Breast epithelium (tissue), 4 donors: ENCODE results near the gene SPEN. TPM values are rescaled to one million over a fixed set of nuclear protein-coding genes. Genes with fewer than 3 reads are reported as not detected.

Experiments used
- DNase-seq, 2 donors: peaks; one replicate each; pipeline ENCODE4 v3.0.0-alpha.2; 2019; ENCODE audit warnings: low spot score in 2 of 2
- H3K27ac ChIP-seq, 2 donors: fragments of 200-600 bp; sonication (generic) in 1 of 2; one replicate each; pipeline ENCODE4 v1.5.1; 2016 to 2019; ENCODE audit warnings: mild to moderate bottlenecking in 1 of 2
- H3K27me3 ChIP-seq, 2 donors: fragments of 200-600 bp; sonication (generic) in 1 of 2; one replicate each; pipeline versions ENCODE4 v1.5.1 to v1.6.0; 2017 to 2019; ENCODE audit warnings: control low read depth in 1 of 2, mild to moderate bottlenecking in 1 of 2
- H3K36me3 ChIP-seq: fragments of 200-600 bp; one replicate; pipeline ENCODE4 v1.5.1; 2019
- H3K4me1 ChIP-seq, 2 donors: fragments of 200-600 bp; sonication (generic); one replicate each; pipeline ENCODE4 v1.5.1; 2016 to 2019; ENCODE audit warnings: control low read depth in 1 of 2
- H3K4me3 ChIP-seq, 3 donors: fragments of 200-600 bp; sonication (generic); 1 replicate in 2 of 3; 2 replicates in 1 of 3; pipeline ENCODE4 v1.5.1; 2016 to 2019; ENCODE audit warnings: mild to moderate bottlenecking in 3 of 3, moderate library complexity in 2 of 3
- H3K9me3 ChIP-seq, 2 donors: fragments of 200-600 bp; sonication (generic) in 1 of 2; one replicate each; pipeline ENCODE4 v1.5.1; 2016 to 2019; ENCODE audit warnings: control low read depth in 1 of 2
- POLR2A ChIP-seq: fragments of 450-650 bp; IDR thresholded peaks from one replicate; pipeline ENCODE4 v1.6.1; 2016; ENCODE audit warnings: antibody characterized with exemption, mild to moderate bottlenecking, moderate library complexity
- POLR2AphosphoS5 ChIP-seq, 3 donors: sonication (generic); formaldehyde crosslinking; IDR thresholded peaks; one replicate each; pipeline ENCODE4 v1.6.1; 2017; ENCODE audit warnings: antibody characterized with exemption in 3 of 3
- intact Hi-C: fragments of 100-400 bp; cut with DNase I; formaldehyde crosslinking; loops from one replicate; pipeline ENCODE4 v1.15.1; 2023; ENCODE audit warnings: low total_unique reads
- total RNA-seq, 3 donors: library from RNA; depleted of rRNA; stranded (reverse); fragments of >200 nt; gene quantifications; one replicate each; pipeline ENCODE4 v1.1.0, GENCODE V29; 2016
- TF ChIP-seq, protein P1 (sequence below), 3 donors: fragments of 450-650 bp; IDR thresholded peaks; one replicate each; pipeline ENCODE4 v1.5.1; 2016 to 2017; ENCODE audit warnings: antibody characterized with exemption in 3 of 3, mild to moderate bottlenecking in 3 of 3, moderate library complexity in 3 of 3

SPEN gene
- total RNA-seq, 3 donors from 2014 or later = 46.9 to 56.6 (median 51.2) TPM

DNA sequence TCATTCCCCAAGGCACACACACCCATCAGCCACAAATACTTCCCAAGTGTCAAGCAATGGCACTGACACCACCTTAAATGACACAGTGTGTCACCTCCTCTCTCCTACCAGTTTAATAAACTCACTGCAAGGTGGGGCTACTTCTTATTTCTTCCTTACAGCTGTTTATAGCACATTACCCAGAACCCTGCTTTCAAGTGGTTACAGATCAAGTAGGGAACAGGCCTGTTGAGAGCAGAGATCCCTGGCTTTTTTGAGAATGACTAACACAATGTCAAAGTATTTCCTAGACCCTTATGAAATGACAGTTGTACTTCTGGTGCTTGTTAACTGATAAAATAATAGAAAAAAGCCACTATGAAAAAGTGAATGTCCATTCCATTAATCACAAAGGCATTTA, 108.6 kb downstream of the SPEN start:
- no peak overlapping the region for H3K4me3 ChIP-seq
- H3K36me3 ChIP-seq = no peaks in the 10 kb centered on the region
- no peak for DNase-seq
- no peak for TF ChIP-seq POLR2AphosphoS5 (IDR thresholded peaks at IDR 0.05)
- no peak for TF ChIP-seq POLR2A
- TF ChIP-seq, protein P1, sequence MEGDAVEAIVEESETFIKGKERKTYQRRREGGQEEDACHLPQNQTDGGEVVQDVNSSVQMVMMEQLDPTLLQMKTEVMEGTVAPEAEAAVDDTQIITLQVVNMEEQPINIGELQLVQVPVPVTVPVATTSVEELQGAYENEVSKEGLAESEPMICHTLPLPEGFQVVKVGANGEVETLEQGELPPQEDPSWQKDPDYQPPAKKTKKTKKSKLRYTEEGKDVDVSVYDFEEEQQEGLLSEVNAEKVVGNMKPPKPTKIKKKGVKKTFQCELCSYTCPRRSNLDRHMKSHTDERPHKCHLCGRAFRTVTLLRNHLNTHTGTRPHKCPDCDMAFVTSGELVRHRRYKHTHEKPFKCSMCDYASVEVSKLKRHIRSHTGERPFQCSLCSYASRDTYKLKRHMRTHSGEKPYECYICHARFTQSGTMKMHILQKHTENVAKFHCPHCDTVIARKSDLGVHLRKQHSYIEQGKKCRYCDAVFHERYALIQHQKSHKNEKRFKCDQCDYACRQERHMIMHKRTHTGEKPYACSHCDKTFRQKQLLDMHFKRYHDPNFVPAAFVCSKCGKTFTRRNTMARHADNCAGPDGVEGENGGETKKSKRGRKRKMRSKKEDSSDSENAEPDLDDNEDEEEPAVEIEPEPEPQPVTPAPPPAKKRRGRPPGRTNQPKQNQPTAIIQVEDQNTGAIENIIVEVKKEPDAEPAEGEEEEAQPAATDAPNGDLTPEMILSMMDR (IDR thresholded peaks at IDR 0.05) = no peak
- no peak overlapping the region for H3K27ac ChIP-seq
- peaks cover under 1 to 5% of the 10 kb centered on the region in 2 donors for H3K4me1 ChIP-seq
- H3K27me3 ChIP-seq = no peaks in the 10 kb centered on the region
- no peaks in the 10 kb centered on the region for H3K9me3 ChIP-seq
- intact Hi-C loops = loop anchor here (10.0 kb wide), 2 partner anchors 981 to 1721 kb away; no protein-coding TSS in a partner anchor

DNA sequence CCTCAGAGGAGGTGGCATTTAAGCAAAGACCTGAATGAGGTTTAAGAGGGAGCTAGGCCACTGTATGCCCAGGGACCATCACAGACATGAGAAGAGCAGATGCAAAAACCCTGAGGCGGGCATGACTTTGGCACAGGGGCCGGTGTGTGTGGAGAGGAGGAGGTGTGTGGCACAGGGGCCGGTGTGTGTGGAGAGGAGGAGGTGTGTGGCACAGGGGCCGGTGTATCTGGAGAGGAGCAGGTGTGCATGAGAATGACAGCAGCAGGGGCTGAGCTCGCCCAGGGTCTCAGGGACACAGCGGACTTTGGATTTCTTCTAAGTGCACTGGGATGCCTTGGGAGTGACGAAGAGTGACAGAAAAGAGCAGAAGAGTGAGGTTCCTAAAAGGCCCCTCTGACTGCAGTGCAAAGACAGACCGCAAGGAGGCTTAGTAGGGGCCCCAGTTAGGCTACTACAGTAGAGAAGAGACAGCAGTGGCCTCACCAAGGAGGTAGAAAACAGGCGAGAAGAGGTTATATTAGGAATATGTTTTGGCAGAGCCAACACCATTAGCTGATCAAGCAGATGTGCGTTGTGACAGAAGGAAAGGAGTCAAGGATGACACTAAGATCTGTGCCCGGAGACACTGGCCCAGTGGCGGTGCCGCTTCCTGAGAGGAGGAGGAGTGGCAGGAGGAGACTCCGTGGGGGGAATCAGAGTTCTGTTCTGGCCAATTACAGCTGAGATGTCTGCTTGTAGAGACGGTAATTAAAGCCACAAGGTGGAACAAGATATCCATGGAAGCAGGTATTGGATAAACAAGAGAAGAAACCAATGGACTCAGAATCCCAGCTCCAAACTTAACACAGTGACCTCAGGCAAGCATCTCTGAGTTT, 110.0 kb downstream of the SPEN start:
- TF ChIP-seq, protein P1 (IDR thresholded peaks at IDR 0.05) = no peak
- TF ChIP-seq POLR2A (no peak), POLR2AphosphoS5 (IDR thresholded peaks at IDR 0.05) (no peak)
- Histone ChIP-seq H3K27ac (no peak overlapping the region), H3K9me3 (no peaks in the 10 kb centered on the region), H3K36me3 (no peaks in the 10 kb centered on the region), H3K4me1 (no peaks in the 10 kb centered on the region), H3K4me3 (no peak overlapping the region), H3K27me3 (no peaks in the 10 kb centered on the region)
- no peak for DNase-seq
- intact Hi-C loops = loop anchor here (10.0 kb wide), 2 partner anchors 983 to 1723 kb away; no protein-coding TSS in a partner anchor

DNA sequence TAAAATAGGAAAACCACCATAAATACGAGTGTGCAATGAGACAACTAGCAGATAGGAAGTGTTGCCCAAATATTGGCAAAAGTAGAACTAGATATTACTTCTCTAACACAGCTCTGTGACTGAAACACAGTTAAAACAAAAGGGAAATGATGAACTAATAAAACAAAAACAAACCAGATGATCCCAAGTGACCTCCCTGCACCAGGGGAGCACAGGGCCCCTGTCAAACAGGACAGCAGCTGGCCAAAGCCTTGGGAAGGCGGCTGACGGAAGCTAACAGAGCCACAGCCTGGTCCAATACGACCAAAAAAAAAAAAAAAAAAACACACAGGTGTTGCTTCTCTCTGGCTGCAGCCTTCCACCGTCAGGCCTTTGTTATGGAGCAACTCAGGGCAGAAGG, 110.6 kb downstream of the SPEN start:
- intact Hi-C loops = loop anchor here (10.0 kb wide), 2 partner anchors 983 to 1723 kb away; no protein-coding TSS in a partner anchor

DNA sequence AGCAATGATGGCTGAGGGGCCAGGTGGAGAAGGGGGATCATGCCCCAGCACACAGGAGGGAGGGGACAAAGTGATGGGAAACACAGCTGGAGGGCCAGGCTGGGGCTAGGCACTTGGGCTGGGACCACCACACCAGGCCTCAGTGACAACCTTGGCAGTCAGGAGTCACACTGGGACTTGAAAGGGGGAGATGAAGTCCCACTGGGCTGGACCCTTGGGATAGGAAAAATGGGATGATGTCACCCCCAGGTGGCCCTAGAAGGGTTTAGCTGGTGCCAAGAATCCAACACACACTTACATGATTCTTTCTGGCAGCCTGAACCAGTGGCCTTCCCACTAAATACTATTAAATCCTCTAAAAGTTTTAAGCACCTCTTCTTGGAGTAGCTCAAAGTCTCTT, 111.3 kb downstream of the SPEN start:
- H3K36me3 ChIP-seq = no peaks in the 10 kb centered on the region
- no peaks in the 10 kb centered on the region for H3K4me1 ChIP-seq
- DNase-seq = no peak
- H3K9me3 ChIP-seq = no peaks in the 10 kb centered on the region
- no peak overlapping the region for H3K27ac ChIP-seq
- intact Hi-C loops = loop anchor here (10.0 kb wide), 2 partner anchors 984 to 1724 kb away; no protein-coding TSS in a partner anchor
- no peak overlapping the region for H3K4me3 ChIP-seq
- H3K27me3 ChIP-seq = no peaks in the 10 kb centered on the region
- TF ChIP-seq POLR2A (no peak), POLR2AphosphoS5 (IDR thresholded peaks at IDR 0.05) (no peak)
- TF ChIP-seq, protein P1 (IDR thresholded peaks at IDR 0.05) = no peak

More for the DNA sequence above, 110.6 kb downstream of the SPEN start:
- TF ChIP-seq POLR2AphosphoS5 (IDR thresholded peaks at IDR 0.05) (no peak), POLR2A (no peak)
- TF ChIP-seq, protein P1 (IDR thresholded peaks at IDR 0.05) = no peak
- Histone ChIP-seq H3K4me1 (no peaks in the 10 kb centered on the region), H3K27ac (no peak overlapping the region), H3K27me3 (no peaks in the 10 kb centered on the region), H3K9me3 (no peaks in the 10 kb centered on the region), H3K4me3 (no peak overlapping the region), H3K36me3 (no peaks in the 10 kb centered on the region)
- no peak for DNase-seq

DNA sequence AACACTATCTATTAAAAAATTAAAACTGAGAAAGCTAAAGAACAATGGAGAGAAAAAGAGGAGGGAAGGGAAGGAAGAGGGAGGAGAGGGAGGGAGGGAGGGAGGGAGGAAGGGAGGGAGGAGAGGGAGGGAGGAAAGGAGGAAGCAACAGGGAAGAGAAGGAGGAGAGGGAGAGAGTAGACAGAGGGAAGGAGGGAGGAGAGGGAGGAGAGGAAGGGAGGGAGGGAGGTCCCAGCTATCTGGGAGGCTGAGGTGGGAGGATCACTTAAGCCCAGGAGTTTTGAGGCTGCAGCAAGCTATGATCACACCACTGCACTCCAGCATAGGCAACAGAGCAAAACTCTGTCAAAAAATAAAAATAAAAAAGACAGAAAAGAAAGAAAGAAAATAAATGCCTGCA, 111.9 kb downstream of the SPEN start:
- no peaks in the 10 kb centered on the region for H3K4me1 ChIP-seq
- H3K27ac ChIP-seq = no peak overlapping the region

More for the DNA sequence above, 111.9 kb downstream of the SPEN start:
- Histone ChIP-seq H3K4me3 (no peak overlapping the region), H3K27me3 (no peaks in the 10 kb centered on the region), H3K9me3 (no peaks in the 10 kb centered on the region), H3K36me3 (no peaks in the 10 kb centered on the region)
- DNase-seq = no peak
- intact Hi-C loops = loop anchor here (10.0 kb wide), 2 partner anchors 985 to 1725 kb away; no protein-coding TSS in a partner anchor
- no peak for TF ChIP-seq POLR2AphosphoS5 (IDR thresholded peaks at IDR 0.05)
- TF ChIP-seq, protein P1 (IDR thresholded peaks at IDR 0.05) = no peak
- TF ChIP-seq POLR2A = no peak
